H1 (cell line): ENCODE results near the gene UCHL1. TPM values are rescaled to one million over a fixed set of nuclear protein-coding genes. Genes with fewer than 3 reads are reported as not detected.

Experiments
- CTCF ChIA-PET: fragments of 300-600 bp; sonication (Branson Sonifier 250); formaldehyde crosslinking; loops from one replicate; lab custom pipeline; 2021; ENCODE audit not compliant: partially characterized antibody; lab: Charles Lee
- POLR2A ChIA-PET: fragments of 300-600 bp; sonication (Branson Sonifier 250); formaldehyde crosslinking; loops from one replicate; lab custom pipeline; 2021; ENCODE audit warnings: inconsistent platforms; ENCODE audit not compliant: partially characterized antibody; lab: Charles Lee
- DNase-seq, 2 experiments: peaks; one replicate each; pipeline versions ENCODE4 v3.0.0 to v3.0.0-alpha.2; 2010 to 2022; ENCODE audit warnings: low spot score in 2 of 2, low read depth in 1 of 2, mixed read lengths in 1 of 2
- FAIRE-seq: peaks from 2 replicates; lab custom pipeline; 2011; peaks lifted over from hg19 to GRCh38; lab: Jason Lieb, UNC
- H2AFZ ChIP-seq: 2 replicates; pipeline ENCODE4 v1.8.1; 2012; ENCODE audit warnings: low read length, inconsistent platforms
- H2AK5ac ChIP-seq: 2 replicates; pipeline ENCODE4 v1.6.1; 2013; ENCODE audit warnings: low read depth, low read length
- H2BK120ac ChIP-seq: replicated peaks from 2 replicates; pipeline ENCODE3; 2013; ENCODE audit warnings: low read depth, low read length, inconsistent platforms
- H2BK12ac ChIP-seq: 2 replicates; pipeline ENCODE4 v1.6.1; 2013; ENCODE audit warnings: low read depth, low read length
- H2BK15ac ChIP-seq: 2 replicates; pipeline ENCODE4 v1.6.1; 2013; ENCODE audit warnings: low read length
- H2BK20ac ChIP-seq: 2 replicates; pipeline ENCODE4 v1.6.1; 2013; ENCODE audit warnings: low read length
- H2BK5ac ChIP-seq: 2 replicates; pipeline ENCODE4 v1.6.1; 2013; ENCODE audit warnings: low read depth, low read length
- H3K14ac ChIP-seq: 2 replicates; pipeline ENCODE4 v1.6.1; 2013; ENCODE audit warnings: inconsistent platforms; ENCODE audit not compliant: insufficient read length
- H3K18ac ChIP-seq: 2 replicates; pipeline ENCODE4 v1.6.1; 2013; ENCODE audit warnings: low read length; ENCODE audit errors: extremely low read depth
- H3K23ac ChIP-seq: 2 replicates; pipeline ENCODE4 v1.6.1; 2013; ENCODE audit warnings: inconsistent platforms; ENCODE audit not compliant: insufficient read length
- H3K23me2 ChIP-seq: 2 replicates; pipeline ENCODE4 v1.6.1; 2013; ENCODE audit warnings: low read depth, low read length
- H3K27ac ChIP-seq: 2 replicates; pipeline ENCODE4 v1.6.1; 2011; ENCODE audit warnings: low read depth, low read length, inconsistent platforms
- H3K27me3 ChIP-seq, 4 experiments: replicated peaks in 1 of 4; 1 replicate in 1 of 4; 2 replicates in 3 of 4; pipeline versions ENCODE4 v1.6.1 to v1.8.1; 2011 to 2013; ENCODE audit warnings: low read length in 3 of 4, mild to moderate bottlenecking in 3 of 4, inconsistent platforms in 2 of 4, mixed read lengths in 2 of 4, moderate library complexity in 1 of 4; ENCODE audit not compliant: control insufficient read depth in 3 of 4, insufficient read depth in 3 of 4; ENCODE audit errors: extremely low read depth in 1 of 4
- H3K36me3 ChIP-seq, 4 experiments: 2 replicates each; pipeline versions ENCODE4 v1.6.1 to v1.8.1; 2011 to 2013; ENCODE audit warnings: mild to moderate bottlenecking in 4 of 4, low read length in 3 of 4, moderate library complexity in 2 of 4, control low read depth in 1 of 4, inconsistent platforms in 1 of 4; ENCODE audit not compliant: insufficient read depth in 4 of 4, control insufficient read depth in 2 of 4
- H3K4ac ChIP-seq: replicated peaks from 2 replicates; pipeline ENCODE3; 2013; ENCODE audit warnings: low read length, low read depth, mixed read lengths, inconsistent platforms; ENCODE audit not compliant: insufficient read length
- H3K4me1 ChIP-seq, 4 experiments: replicated peaks in 1 of 4; 1 replicate in 1 of 4; 2 replicates in 3 of 4; pipeline versions ENCODE4 v1.6.1 to v1.8.1; 2011 to 2013; ENCODE audit warnings: low read length in 3 of 4, inconsistent platforms in 2 of 4, mixed read lengths in 1 of 4; ENCODE audit not compliant: insufficient read depth in 4 of 4, control insufficient read depth in 3 of 4
- H3K4me2 ChIP-seq, 2 experiments: 2 replicates each; pipeline versions ENCODE4 v1.6.1 to v1.8.1; 2011 to 2013; ENCODE audit warnings: low read depth in 2 of 2, low read length in 2 of 2, control low read depth in 1 of 2, inconsistent platforms in 1 of 2, mild to moderate bottlenecking in 1 of 2; ENCODE audit not compliant: insufficient read depth in 1 of 2
- H3K4me3 ChIP-seq, 4 experiments: fragments of 200-600, 300-600 bp in 1 of 4; sonication (generic), shearing (Covaris generic), sonication (Bioruptor Twin) in 1 of 4; 2 replicates each; pipeline versions ENCODE4 v1.5.1 to v1.8.1; 2011 to 2016; ENCODE audit warnings: low read length in 4 of 4, low read depth in 3 of 4, control low read depth in 2 of 4, inconsistent platforms in 2 of 4, mild to moderate bottlenecking in 2 of 4, mixed read lengths in 1 of 4, moderate library complexity in 1 of 4; ENCODE audit not compliant: insufficient read depth in 2 of 4; ENCODE audit errors: extremely low read depth in 1 of 4
- H3K56ac ChIP-seq: replicated peaks from 2 replicates; pipeline ENCODE3; 2013; ENCODE audit warnings: low read depth, mild to moderate bottlenecking, mixed read lengths, low read length, inconsistent platforms; ENCODE audit not compliant: insufficient read length
- H3K79me1 ChIP-seq: 2 replicates; pipeline ENCODE4 v1.6.1; 2013; ENCODE audit warnings: low read depth, low read length, control low read depth
- H3K79me2 ChIP-seq, 2 experiments: 2 replicates each; pipeline versions ENCODE4 v1.6.1 to v1.8.1; 2012 to 2013; ENCODE audit warnings: low read length in 2 of 2, mild to moderate bottlenecking in 2 of 2, inconsistent platforms in 1 of 2; ENCODE audit not compliant: insufficient read depth in 2 of 2, control insufficient read depth in 1 of 2
- H3K9ac ChIP-seq, 4 experiments: replicated peaks in 1 of 4; 1 replicate in 1 of 4; 2 replicates in 3 of 4; pipeline versions ENCODE4 v1.6.1 to v1.8.1; 2011 to 2013; ENCODE audit warnings: low read depth in 3 of 4, low read length in 3 of 4, control low read depth in 2 of 4, mild to moderate bottlenecking in 2 of 4, moderate library complexity in 2 of 4, inconsistent platforms in 1 of 4; ENCODE audit errors: extremely low read depth in 1 of 4
- H3K9me3 ChIP-seq, 2 experiments: 2 replicates each; pipeline versions ENCODE4 v1.6.1 to v1.8.1; 2012 to 2013; ENCODE audit warnings: mild to moderate bottlenecking in 2 of 2, moderate library complexity in 2 of 2, control low read depth in 1 of 2, inconsistent platforms in 1 of 2, low read depth in 1 of 2, low read length in 1 of 2, mixed read lengths in 1 of 2; ENCODE audit not compliant: insufficient read depth in 2 of 2
- H4K20me1 ChIP-seq, 2 experiments: replicated peaks in 1 of 2; 2 replicates each; pipeline versions ENCODE3 to v1.8.1; 2011 to 2013; ENCODE audit warnings: inconsistent platforms in 2 of 2, low read length in 2 of 2, mild to moderate bottlenecking in 1 of 2; ENCODE audit not compliant: insufficient read depth in 2 of 2, control insufficient read depth in 1 of 2
- H4K5ac ChIP-seq: 2 replicates; pipeline ENCODE4 v1.6.1; 2013; ENCODE audit warnings: low read length, low read depth, mixed read lengths, inconsistent platforms; ENCODE audit not compliant: insufficient read length
- H4K8ac ChIP-seq: 2 replicates; pipeline ENCODE4 v1.8.0; 2013; ENCODE audit warnings: mild to moderate bottlenecking, moderate library complexity, low read length, inconsistent platforms; ENCODE audit not compliant: insufficient read depth; ENCODE audit errors: extremely low read depth
- H4K91ac ChIP-seq: replicated peaks from 2 replicates; pipeline ENCODE3; 2013; ENCODE audit warnings: low read length, mixed read lengths, inconsistent platforms; ENCODE audit not compliant: insufficient read length
- BCL11A ChIP-seq, 2 experiments: IDR thresholded peaks; one replicate each; pipeline ENCODE4 v1.6.1; 2011; ENCODE audit warnings: low read depth in 2 of 2, low read length in 2 of 2, mild to moderate bottlenecking in 2 of 2
- CHD1 ChIP-seq: IDR thresholded peaks from 2 replicates; pipeline ENCODE4 v1.6.1; 2012; ENCODE audit warnings: low read depth, low read length, improper control_type of control experiment
- CHD2 ChIP-seq: IDR thresholded peaks from 2 replicates; pipeline ENCODE4 v1.6.1; 2012; ENCODE audit warnings: low read length, improper control_type of control experiment
- EGR1 ChIP-seq: IDR thresholded peaks from 2 replicates; pipeline ENCODE4 v1.6.1; 2011; ENCODE audit warnings: low read depth, low read length, borderline replicate concordance
- EP300 ChIP-seq, 2 experiments: IDR thresholded peaks; 1 replicate in 1 of 2; 2 replicates in 1 of 2; pipeline ENCODE4 v1.6.1; 2011 to 2012; ENCODE audit warnings: low read depth in 2 of 2, low read length in 2 of 2, mild to moderate bottlenecking in 2 of 2, borderline replicate concordance in 1 of 2, inconsistent platforms in 1 of 2, moderate library complexity in 1 of 2
- GABPA ChIP-seq: IDR thresholded peaks from 2 replicates; pipeline ENCODE4 v1.6.1; 2011; ENCODE audit warnings: mild to moderate bottlenecking, low read length, moderate library complexity, borderline replicate concordance; ENCODE audit not compliant: insufficient read depth
- HDAC2 ChIP-seq, 2 experiments: fragments of 300-600 bp in 1 of 2; sonication (generic) in 1 of 2; IDR thresholded peaks; 2 replicates each; pipeline ENCODE4 v1.6.1; 2011 to 2012; ENCODE audit warnings: low read depth in 2 of 2, low read length in 2 of 2, mild to moderate bottlenecking in 2 of 2, moderate library complexity in 2 of 2, borderline replicate concordance in 1 of 2, inconsistent platforms in 1 of 2
- JUND ChIP-seq: IDR thresholded peaks from 2 replicates; pipeline ENCODE4 v1.6.1; 2011; ENCODE audit warnings: mild to moderate bottlenecking, improper control_type of control experiment, low read length
- RFX5 ChIP-seq: IDR thresholded peaks from 2 replicates; pipeline ENCODE4 v1.6.1; 2011; ENCODE audit warnings: low read depth, low read length, improper control_type of control experiment, borderline replicate concordance
- RXRA ChIP-seq: IDR thresholded peaks from 2 replicates; pipeline ENCODE4 v1.6.1; 2011; ENCODE audit warnings: low read depth, mild to moderate bottlenecking, low read length, moderate library complexity; ENCODE audit not compliant: insufficient read depth
- SRF ChIP-seq: IDR thresholded peaks from 2 replicates; pipeline ENCODE4 v1.6.1; 2011; ENCODE audit warnings: mild to moderate bottlenecking, low read depth, low read length, moderate library complexity
- TAF1 ChIP-seq: IDR thresholded peaks from 2 replicates; pipeline ENCODE4 v1.6.1; 2011; ENCODE audit warnings: mild to moderate bottlenecking, low read depth, low read length
- TBP ChIP-seq: IDR thresholded peaks from 2 replicates; pipeline ENCODE4 v1.6.1; 2011; ENCODE audit warnings: low read depth, low read length, improper control_type of control experiment
- WGBS, 2 experiments: shearing (Covaris generic) in 1 of 2; methylation state at CpG; one replicate each; pipeline versions ENCODE4 v1.1.6 to v1.1.7; 2013 to 2015; ENCODE audit warnings: low lambda C conversion rate in 2 of 2, mixed read lengths in 2 of 2, inconsistent platforms in 1 of 2, low coverage in 1 of 2, missing lambda C conversion rate in 1 of 2; ENCODE audit not compliant: insufficient replicate concordance in 2 of 2, insufficient coverage in 1 of 2, insufficient read length in 1 of 2; ENCODE audit errors: extremely low coverage in 1 of 2, missing lambda C conversion rate in 1 of 2; 5-methylcytosine and 5-hydroxymethylcytosine counted together
- polyA plus RNA-seq, 7 experiments: library from polyadenylated mRNA; depleted of rRNA in 3 of 7; stranded (reverse) in 5 of 7; unstranded in 2 of 7; fragments of >200 nt in 5 of 7; fragments of 200-250 nt in 2 of 7; gene quantifications; 1 replicate in 5 of 7; 2 replicates in 1 of 7; 4 replicates in 1 of 7; pipeline versions ENCODE4 v1.2.1 to v1.2.3, GENCODE V29; 2011 to 2013; ENCODE audit warnings: missing spikeins in 2 of 7, mixed read lengths in 2 of 7
- total RNA-seq: library from RNA; stranded (reverse); fragmentation: NEBNext Ultra II Directional; extraction: Animal tissue kit (Norgen Biotek cat#: 25700); gene quantifications from 2 replicates; pipeline ENCODE4 v1.2.1, GENCODE V29; 2021

UCHL1 gene
- total and polyA plus RNA-seq, 2 of the 8 experiments (the other 6 are each of a cell fraction or from before 2014, with no cell fraction given): 781 to 1,717 TPM

GRCh38 chr4:41219421-41219950 lies 37.2 kb upstream of the UCHL1 start:
- Histone ChIP-seq H2BK15ac (no peak overlapping the region), H4K20me1 (no peaks in the 10 kb centered on the region), H4K8ac (no peak overlapping the region), H3K9ac (0 out of 7 replicates have a peak overlapping the region, but pooled peaks of 1 of the 4 experiments have one; percentile 12), H3K23me2 (peaks cover 3% of the 10 kb centered on the region; the same call in 1 of the 2 replicates), H3K4me3 (no peak overlapping the region), H3K27ac (no peak overlapping the region), H3K4ac (no peak overlapping the region), H2BK120ac (no peak overlapping the region), H2AFZ (no peak overlapping the region), H3K56ac (no peak overlapping the region), H3K27me3 (no peaks in the 10 kb centered on the region), H2BK12ac (no peak overlapping the region), H4K5ac (no peak overlapping the region), H3K79me2 (no peaks in the 10 kb centered on the region), H3K9me3 (no peaks in the 10 kb centered on the region), H2AK5ac (no peak overlapping the region; the same call in 1 of the 2 replicates), H4K91ac (no peak overlapping the region), H3K14ac (no peak overlapping the region), H3K4me2 (no peak overlapping the region), H2BK20ac (no peak overlapping the region), H2BK5ac (no peak overlapping the region), H3K36me3 (no peaks in the 10 kb centered on the region), H3K23ac (no peak overlapping the region), H3K18ac (no peak overlapping the region), H3K79me1 (no peaks in the 10 kb centered on the region), H3K4me1 (peaks cover 3 to 7% (median 5%) of the 10 kb centered on the region in 4 experiments; a peak in 5 of 7 replicates)
- 90 to 100% methylated on average over 1 to 3 of the region's 3 CpGs for WGBS, 2 experiments
- POLR2A ChIA-PET: interaction anchor here (0.8 to 6.2 kb wide), 3 partner anchors 9 to 47 kb away, joined by 3 to 54 read pairs (median 3); partner anchors contain the start of gene UCHL1
- TF ChIP-seq CHD1 (no peak), EP300 (IDR thresholded peaks at IDR 0.05; ENCODE audit: borderline replicate concordance in 1 of 2, low read depth in 2 of 2, low read length in 2 of 2) (no peak), CHD2 (no peak), RXRA (no peak), GABPA (no peak), EGR1 (no peak), RFX5 (no peak), SRF (no peak), TAF1 (no peak), TBP (no peak), JUND (no peak), HDAC2 (IDR thresholded peaks at IDR 0.05; ENCODE audit: borderline replicate concordance in 1 of 2, low read depth in 2 of 2, low read length in 2 of 2) (no peak), BCL11A (IDR thresholded peaks at IDR 0.05; ENCODE audit: low read depth in 2 of 2, low read length in 2 of 2) (no peak)
- CTCF ChIA-PET: interaction anchor here (0.6 to 1.4 kb wide), 5 partner anchors 14 to 298 kb away, joined by 3 to 4 read pairs (median 4); no protein-coding TSS in a partner anchor
- DNase-seq: no peak
- FAIRE-seq: no peak
